Trophoblast cell (in vitro differentiated cells and primary cell): ENCODE measurements around the gene ZNF415. TPM values are rescaled to one million over a fixed set of nuclear protein-coding genes. Genes with fewer than 3 reads are reported as not detected.
A peak's percentile ranks its signal among the peaks of the same experiment; 100 is the strongest.

Experiments used
- DNase-seq, 2 donors: peaks; one replicate each; pipeline ENCODE4 v3.0.0-alpha.2; 2016
- H2AFZ ChIP-seq: 2 replicates; pipeline ENCODE4 v1.6.1; 2013; ENCODE audit warnings: low read length, moderate library complexity, mild to moderate bottlenecking; ENCODE audit not compliant: insufficient read depth, poor library complexity
- H2AK5ac ChIP-seq: 2 replicates; pipeline ENCODE4 v1.6.1; 2013; ENCODE audit warnings: mild to moderate bottlenecking, low read length
- H2BK120ac ChIP-seq: 2 replicates; pipeline ENCODE4 v1.6.1; 2013; ENCODE audit warnings: low read length, mild to moderate bottlenecking, moderate library complexity; ENCODE audit not compliant: insufficient read depth, poor library complexity
- H2BK12ac ChIP-seq: 2 replicates; pipeline ENCODE4 v1.6.1; 2013; ENCODE audit warnings: mild to moderate bottlenecking, low read length, moderate library complexity
- H2BK5ac ChIP-seq: 2 replicates; pipeline ENCODE4 v1.6.1; 2013; ENCODE audit warnings: low read length, low read depth, moderate library complexity, mild to moderate bottlenecking; ENCODE audit not compliant: poor library complexity
- H3K14ac ChIP-seq: 2 replicates; pipeline ENCODE4 v1.6.1; 2013; ENCODE audit warnings: mild to moderate bottlenecking, low read length
- H3K18ac ChIP-seq: 2 replicates; pipeline ENCODE4 v1.6.1; 2013; ENCODE audit warnings: mild to moderate bottlenecking, low read length
- H3K23ac ChIP-seq: 2 replicates; pipeline ENCODE4 v1.6.1; 2013; ENCODE audit warnings: low read length
- H3K27ac ChIP-seq: 2 replicates; pipeline ENCODE4 v1.5.1; 2013; ENCODE audit warnings: low read depth, mild to moderate bottlenecking, inconsistent platforms, low read length, moderate library complexity
- H3K27me3 ChIP-seq: 2 replicates; pipeline ENCODE4 v1.6.1; 2013; ENCODE audit warnings: inconsistent platforms, mild to moderate bottlenecking, low read length, moderate library complexity; ENCODE audit not compliant: insufficient read depth
- H3K36me3 ChIP-seq, 2 experiments: 1 replicate in 1 of 2; 2 replicates in 1 of 2; pipeline ENCODE4 v1.6.1; 2013; ENCODE audit warnings: low read length in 2 of 2, mild to moderate bottlenecking in 2 of 2, moderate library complexity in 1 of 2; ENCODE audit not compliant: insufficient read depth in 2 of 2, control insufficient read depth in 1 of 2
- H3K4ac ChIP-seq: 2 replicates; pipeline ENCODE4 v1.6.1; 2013; ENCODE audit warnings: low read depth, mild to moderate bottlenecking, low read length, moderate library complexity
- H3K4me1 ChIP-seq, 2 experiments: 1 replicate in 1 of 2; 2 replicates in 1 of 2; pipeline ENCODE4 v1.6.1; 2013; ENCODE audit warnings: low read length in 2 of 2, mild to moderate bottlenecking in 2 of 2, moderate library complexity in 1 of 2; ENCODE audit not compliant: insufficient read depth in 2 of 2, control insufficient read depth in 1 of 2
- H3K4me2 ChIP-seq: 2 replicates; pipeline ENCODE4 v1.6.1; 2013; ENCODE audit warnings: inconsistent platforms, mild to moderate bottlenecking, low read length, moderate library complexity
- H3K4me3 ChIP-seq: 2 replicates; pipeline ENCODE4 v1.5.1; 2013; ENCODE audit warnings: mild to moderate bottlenecking, low read depth, low read length, inconsistent platforms
- H3K79me1 ChIP-seq: one replicate; pipeline ENCODE4 v1.6.1; 2013; ENCODE audit warnings: low read length
- H3K79me2 ChIP-seq: 2 replicates; pipeline ENCODE4 v1.6.1; 2013; ENCODE audit warnings: low read length, mild to moderate bottlenecking; ENCODE audit not compliant: control insufficient read depth, insufficient read depth, poor library complexity
- H3K9ac ChIP-seq: 2 replicates; pipeline ENCODE4 v1.6.1; 2013; ENCODE audit warnings: mild to moderate bottlenecking, low read length
- H3K9me3 ChIP-seq: 2 replicates; pipeline ENCODE4 v1.6.1; 2013; ENCODE audit warnings: low read depth, mild to moderate bottlenecking, control low read depth, inconsistent platforms, low read length; ENCODE audit not compliant: insufficient read depth
- H4K12ac ChIP-seq: 2 replicates; pipeline ENCODE4 v1.6.1; 2013; ENCODE audit warnings: low read depth, mild to moderate bottlenecking, low read length, moderate library complexity
- H4K8ac ChIP-seq: 2 replicates; pipeline ENCODE4 v1.6.1; 2013; ENCODE audit warnings: low read depth, mild to moderate bottlenecking, low read length, moderate library complexity
- H4K91ac ChIP-seq: one replicate; pipeline ENCODE4 v1.6.1; 2013; ENCODE audit warnings: low read depth, mild to moderate bottlenecking, low read length, moderate library complexity
- WGBS: extraction: QIAGEN DNeasy Blood & Tissue Kit; methylation state at CpG from one replicate; pipeline ENCODE4 v1.1.7; 2013; ENCODE audit warnings: missing lambda C conversion rate; ENCODE audit not compliant: insufficient read length, insufficient coverage; ENCODE audit errors: extremely low coverage; 5-methylcytosine and 5-hydroxymethylcytosine counted together
- polyA plus RNA-seq: library from polyadenylated mRNA; stranded (reverse); fragments of 200-250 nt; gene quantifications from 2 replicates; pipeline ENCODE4 v1.2.3, GENCODE V29; 2013

Gene ZNF415
- polyA plus RNA-seq, result 14.2 and 16.3 TPM in 2 replicates

- Histone ChIP-seq H3K14ac (peak within 1 kb of the TSS; percentile 10), H4K91ac (peak within 1 kb of the TSS; percentile 60), H2BK12ac (no peak within 1 kb of the TSS), H3K79me1 (peaks cover 2% of the 10 kb centered on the region), H3K36me3 (no peaks in the 10 kb centered on the region), H2AFZ (peak within 1 kb of the TSS; percentile 56), H3K23ac (no peak within 1 kb of the TSS), H3K27me3 (no peaks in the 10 kb centered on the region), H3K27ac (no peak within 1 kb of the TSS), H3K4ac (peak within 1 kb of the TSS; percentile 5), H2BK5ac (no peak within 1 kb of the TSS), H3K4me1 (peaks cover 2 to 7% of the 10 kb centered on the region in 2 experiments), H3K79me2 (no peaks in the 10 kb centered on the region), H3K9me3 (no peaks in the 10 kb centered on the region), H4K8ac (peak within 1 kb of the TSS; percentile 74), H3K4me2 (peak within 1 kb of the TSS; percentile 67), H2AK5ac (no peak within 1 kb of the TSS), H3K18ac (peak within 1 kb of the TSS; percentile 47), H4K12ac (peak within 1 kb of the TSS; percentile 36), H3K9ac (peak within 1 kb of the TSS; percentile 63), H3K4me3 (peak within 1 kb of the TSS; percentile 68), H2BK120ac (peak within 1 kb of the TSS; percentile 9)
- DNase-seq, result peak; percentile 84 to 97
- no CpG with 5 or more reads among the region's 51 CpGs for WGBS
Measured at GRCh38 chr19:53132141-53132991, at the start of gene ZNF415. Gene ZNF415 (minus strand): TSS chr19:53132910. CDS start chr19:53122676, 10,234 bp downstream.

GRCh38 chr19:53182202-53182601, 49.5 kb upstream of the ZNF415 start:
- H3K9ac ChIP-seq, result no peak overlapping the region
- no peak overlapping the region for H3K4ac ChIP-seq
- no peak overlapping the region for H2BK120ac ChIP-seq
- H3K79me1 ChIP-seq, result no peaks in the 10 kb centered on the region
- no peak overlapping the region for H3K14ac ChIP-seq
- H2BK12ac ChIP-seq, result no peak overlapping the region
- WGBS, result no CpG with 5 or more reads among the region's 10 CpGs
- H3K36me3 ChIP-seq, result peaks cover 4 to 5% of the 10 kb centered on the region in 2 experiments
- no peak overlapping the region for H3K18ac ChIP-seq
- no peak overlapping the region for H3K23ac ChIP-seq
- no peak overlapping the region for H4K12ac ChIP-seq
- no peaks in the 10 kb centered on the region for H3K27me3 ChIP-seq
- no peak overlapping the region for H2AK5ac ChIP-seq
- peaks cover 8 to 17% of the 10 kb centered on the region in 2 experiments for H3K4me1 ChIP-seq
- DNase-seq, result no peak
- no peak overlapping the region for H2AFZ ChIP-seq
- no peak overlapping the region for H2BK5ac ChIP-seq
- H3K79me2 ChIP-seq, result no peaks in the 10 kb centered on the region
- peaks cover 2% of the 10 kb centered on the region for H3K9me3 ChIP-seq
- peak overlapping the region; percentile 84 for H3K27ac ChIP-seq
- H4K8ac ChIP-seq, result no peak overlapping the region
- peak overlapping the region; percentile 51 for H3K4me2 ChIP-seq
- no peak overlapping the region for H3K4me3 ChIP-seq
- no peak overlapping the region for H4K91ac ChIP-seq

- WGBS, result no CpG with 5 or more reads among the region's 5 CpGs
- Histone ChIP-seq H3K9ac (no peak overlapping the region), H3K4me2 (no peak overlapping the region), H3K36me3 (peaks cover 3 to 11% of the 10 kb centered on the region in 2 experiments), H3K79me1 (no peaks in the 10 kb centered on the region), H4K12ac (no peak overlapping the region), H2AFZ (no peak overlapping the region), H3K4me3 (no peak overlapping the region), H4K8ac (no peak overlapping the region), H3K4ac (no peak overlapping the region), H3K18ac (no peak overlapping the region), H3K14ac (no peak overlapping the region), H3K27ac (no peak overlapping the region), H2BK5ac (no peak overlapping the region), H3K27me3 (no peaks in the 10 kb centered on the region), H2BK12ac (no peak overlapping the region), H4K91ac (no peak overlapping the region), H3K4me1 (peaks cover 5 to 6% of the 10 kb centered on the region in 2 experiments), H2BK120ac (no peak overlapping the region), H2AK5ac (no peak overlapping the region), H3K23ac (no peak overlapping the region), H3K79me2 (no peaks in the 10 kb centered on the region), H3K9me3 (peaks cover 2% of the 10 kb centered on the region)
- DNase-seq, result no peak
Measured at GRCh38 chr19:53177986-53178385, 45.3 kb upstream of the ZNF415 start.

GRCh38 chr19:53172889-53173288, 40.2 kb upstream of the ZNF415 start:
- H3K36me3 ChIP-seq, result peaks cover 4 to 6% of the 10 kb centered on the region in 2 experiments
- no peaks in the 10 kb centered on the region for H3K4me1 ChIP-seq
- no CpG with 5 or more reads among the region's 4 CpGs for WGBS
- no peak overlapping the region for H2BK120ac ChIP-seq
- H3K9me3 ChIP-seq, result peaks cover 2% of the 10 kb centered on the region
- no peak overlapping the region for H4K8ac ChIP-seq
- no peak overlapping the region for H2AFZ ChIP-seq
- H3K9ac ChIP-seq, result no peak overlapping the region
- H3K79me2 ChIP-seq, result no peaks in the 10 kb centered on the region
- DNase-seq, result no peak
- H3K27me3 ChIP-seq, result no peaks in the 10 kb centered on the region
- H3K18ac ChIP-seq, result no peak overlapping the region
- H2BK5ac ChIP-seq, result no peak overlapping the region
- no peak overlapping the region for H3K4me3 ChIP-seq
- no peak overlapping the region for H2BK12ac ChIP-seq
- no peak overlapping the region for H4K12ac ChIP-seq
- H3K14ac ChIP-seq, result no peak overlapping the region
- H3K27ac ChIP-seq, result no peak overlapping the region
- no peaks in the 10 kb centered on the region for H3K79me1 ChIP-seq
- H4K91ac ChIP-seq, result no peak overlapping the region
- H3K4me2 ChIP-seq, result no peak overlapping the region
- no peak overlapping the region for H3K4ac ChIP-seq
- no peak overlapping the region for H3K23ac ChIP-seq
- H2AK5ac ChIP-seq, result no peak overlapping the region
